ENCODE measurements around the gene PANK1. TPM values are rescaled to one million over a fixed set of nuclear protein-coding genes. Genes with fewer than 3 reads are reported as not detected.

Gene PANK1
- total and polyA plus RNA-seq, 5 donors from 2014 or later, result 0.17 to 0.49 (median 0.41) TPM; not detected in 2

- peaks cover 42% of the 10 kb centered on the region for H3K27me3 Mint-ChIP-seq
- H3K27me3 ChIP-seq (ENCODE audit: control insufficient read depth, insufficient read depth, low read length), result peaks cover 10% of the 10 kb centered on the region
- no peaks in the 10 kb centered on the region for H3K9me3 ChIP-seq (ENCODE audit: control insufficient read depth in 2 of 2, low read length in 2 of 2)
- H3K27ac Mint-ChIP-seq, result no peak overlapping the region
- no peak for ATAC-seq (ENCODE audit: low read depth in 2 of 2)
- no peak overlapping the region for H3K4me3 ChIP-seq (ENCODE audit: low read depth, low read length)
- H3K4me3 Mint-ChIP-seq, result no peak overlapping the region
- no peak overlapping the region for H3K27ac ChIP-seq (ENCODE audit: insufficient read depth, low read length, poor library complexity, severe bottlenecking)
- H3K36me3 Mint-ChIP-seq, result no peaks in the 10 kb centered on the region
- no peaks in the 10 kb centered on the region for H3K9me3 Mint-ChIP-seq
- H3K4me1 Mint-ChIP-seq, result no peaks in the 10 kb centered on the region
- H3K4me1 ChIP-seq (ENCODE audit: control insufficient read depth, insufficient read depth, low read length, poor library complexity, severe bottlenecking), result no peaks in the 10 kb centered on the region
- no peaks in the 10 kb centered on the region for H3K36me3 ChIP-seq (ENCODE audit: control insufficient read depth, insufficient read depth, low read length)
- DNase-seq, result no peak
Measured at GRCh38 chr10:89677341-89677740, 32.3 kb upstream of the PANK1 start.

- no peaks in the 10 kb centered on the region for H3K36me3 Mint-ChIP-seq
- no peaks in the 10 kb centered on the region for H3K9me3 ChIP-seq (ENCODE audit: control insufficient read depth in 2 of 2, low read length in 2 of 2)
- H3K27ac ChIP-seq (ENCODE audit: insufficient read depth, low read length, poor library complexity, severe bottlenecking), result no peak overlapping the region
- H3K27ac Mint-ChIP-seq, result no peak overlapping the region
- H3K27me3 ChIP-seq (ENCODE audit: control insufficient read depth, insufficient read depth, low read length), result peaks cover 17% of the 10 kb centered on the region
- DNase-seq (no peak), ATAC-seq (ENCODE audit: low read depth in 2 of 2) (no peak)
- no peaks in the 10 kb centered on the region for H3K4me1 ChIP-seq (ENCODE audit: control insufficient read depth, insufficient read depth, low read length, poor library complexity, severe bottlenecking)
- H3K27me3 Mint-ChIP-seq, result peaks cover 26% of the 10 kb centered on the region
- no peak overlapping the region for H3K4me3 Mint-ChIP-seq
- no peak overlapping the region for H3K4me3 ChIP-seq (ENCODE audit: low read depth, low read length)
- peaks cover 0 to 2% (median 0%) of the 10 kb centered on the region in 7 donors for H3K9me3 Mint-ChIP-seq
- no peaks in the 10 kb centered on the region for H3K36me3 ChIP-seq (ENCODE audit: control insufficient read depth, insufficient read depth, low read length)
- no peaks in the 10 kb centered on the region for H3K4me1 Mint-ChIP-seq
Measured at GRCh38 chr10:89670926-89671325, 25.9 kb upstream of the PANK1 start.

DNA sequence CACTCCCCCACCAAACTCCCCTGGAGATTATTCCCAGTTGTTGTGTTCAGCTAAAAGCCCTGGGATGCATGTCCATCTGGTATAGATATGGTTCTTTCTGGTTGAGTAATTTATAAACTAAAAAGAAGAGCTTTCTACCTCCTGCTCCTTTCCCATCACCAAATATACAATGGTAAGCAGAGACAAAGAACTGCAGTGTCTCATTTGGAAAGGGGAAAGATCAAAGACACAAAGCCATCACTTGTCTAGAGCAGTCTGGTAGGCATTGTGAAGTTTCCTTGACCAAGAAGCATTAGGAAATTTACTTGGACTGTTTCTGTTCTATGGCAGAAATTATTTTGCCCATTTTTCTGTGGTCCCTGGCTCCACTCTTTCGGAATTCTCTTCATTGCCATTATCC, 24.9 kb upstream of the PANK1 start:
- H3K4me1 Mint-ChIP-seq, result no peaks in the 10 kb centered on the region
- Histone ChIP-seq H3K4me3 (ENCODE audit: low read depth, low read length) (no peak overlapping the region), H3K27me3 (ENCODE audit: control insufficient read depth, insufficient read depth, low read length) (peaks cover 17% of the 10 kb centered on the region), H3K4me1 (ENCODE audit: control insufficient read depth, insufficient read depth, low read length, poor library complexity, severe bottlenecking) (no peaks in the 10 kb centered on the region), H3K27ac (ENCODE audit: insufficient read depth, low read length, poor library complexity, severe bottlenecking) (no peak overlapping the region), H3K9me3 (ENCODE audit: control insufficient read depth in 2 of 2, low read length in 2 of 2) (no peaks in the 10 kb centered on the region), H3K36me3 (ENCODE audit: control insufficient read depth, insufficient read depth, low read length) (no peaks in the 10 kb centered on the region)
- no peak for DNase-seq
- no peak overlapping the region for H3K27ac Mint-ChIP-seq
- H3K9me3 Mint-ChIP-seq, result peaks cover 0 to 2% (median 0%) of the 10 kb centered on the region in 7 donors
- H3K27me3 Mint-ChIP-seq, result peaks cover 32% of the 10 kb centered on the region
- H3K36me3 Mint-ChIP-seq, result no peaks in the 10 kb centered on the region
- H3K4me3 Mint-ChIP-seq, result no peak overlapping the region
- ATAC-seq (ENCODE audit: low read depth in 2 of 2), result no peak

DNA sequence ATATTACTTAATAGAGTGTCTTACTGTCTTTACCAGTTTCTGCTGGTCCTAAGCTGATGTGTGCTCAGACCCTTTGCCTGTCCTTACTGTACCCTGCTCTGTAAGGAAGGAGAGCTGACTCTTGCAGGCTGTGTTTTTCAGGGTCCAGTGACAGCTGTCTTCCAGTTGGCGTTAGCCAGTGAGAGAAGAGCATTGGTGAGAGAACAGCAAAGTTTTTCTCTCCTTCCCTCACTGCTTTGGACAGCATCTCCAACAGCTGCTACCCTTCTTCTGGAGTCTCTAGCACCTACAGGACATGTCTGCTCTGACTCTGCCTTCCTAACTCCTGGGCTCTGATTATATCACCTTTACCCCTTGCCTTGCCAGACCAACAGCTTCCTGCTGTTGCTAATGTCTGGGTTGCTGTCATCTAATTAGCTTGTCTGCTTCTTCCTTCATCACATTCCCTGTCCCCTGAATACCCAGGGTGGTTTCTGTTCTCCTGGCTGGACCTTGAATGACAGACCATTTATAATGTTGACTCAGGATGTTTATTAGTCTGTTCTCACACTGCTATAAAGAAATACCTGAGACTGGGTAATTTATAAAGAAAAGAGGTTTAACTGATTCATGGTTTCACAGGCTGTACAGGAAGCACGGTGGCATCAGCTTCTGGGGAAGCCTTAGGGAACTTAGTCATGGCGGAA, 23.5 kb upstream of the PANK1 start:
- H3K9me3 Mint-ChIP-seq, result peaks cover 0 to 2% (median 0%) of the 10 kb centered on the region in 7 donors
- no peaks in the 10 kb centered on the region for H3K4me1 Mint-ChIP-seq
- DNase-seq (no peak), ATAC-seq (ENCODE audit: low read depth in 2 of 2) (no peak)
- Histone ChIP-seq H3K9me3 (ENCODE audit: control insufficient read depth in 2 of 2, low read length in 2 of 2) (no peaks in the 10 kb centered on the region), H3K36me3 (ENCODE audit: control insufficient read depth, insufficient read depth, low read length) (no peaks in the 10 kb centered on the region), H3K27ac (ENCODE audit: insufficient read depth, low read length, poor library complexity, severe bottlenecking) (no peak overlapping the region), H3K4me1 (ENCODE audit: control insufficient read depth, insufficient read depth, low read length, poor library complexity, severe bottlenecking) (no peaks in the 10 kb centered on the region), H3K27me3 (ENCODE audit: control insufficient read depth, insufficient read depth, low read length) (peaks cover 14% of the 10 kb centered on the region), H3K4me3 (ENCODE audit: low read depth, low read length) (no peak overlapping the region)
- no peaks in the 10 kb centered on the region for H3K36me3 Mint-ChIP-seq
- no peak overlapping the region for H3K4me3 Mint-ChIP-seq
- H3K27me3 Mint-ChIP-seq, result peaks cover 31% of the 10 kb centered on the region
- peak overlapping the region in 1 of 3 donors; percentile 29 for H3K27ac Mint-ChIP-seq

GRCh38 chr10:89666138-89666537, 21.1 kb upstream of the PANK1 start:
- Mint-ChIP-seq H3K36me3 (no peaks in the 10 kb centered on the region), H3K27ac (no peak overlapping the region), H3K4me1 (no peaks in the 10 kb centered on the region), H3K4me3 (no peak overlapping the region), H3K9me3 (peaks cover 0 to 2% (median 0%) of the 10 kb centered on the region in 7 donors), H3K27me3 (peaks cover 26% of the 10 kb centered on the region)
- no peaks in the 10 kb centered on the region for H3K4me1 ChIP-seq (ENCODE audit: control insufficient read depth, insufficient read depth, low read length, poor library complexity, severe bottlenecking)
- no peak overlapping the region for H3K4me3 ChIP-seq (ENCODE audit: low read depth, low read length)
- DNase-seq (no peak), ATAC-seq (ENCODE audit: low read depth in 2 of 2) (no peak)
- H3K27ac ChIP-seq (ENCODE audit: insufficient read depth, low read length, poor library complexity, severe bottlenecking), result no peak overlapping the region
- H3K36me3 ChIP-seq (ENCODE audit: control insufficient read depth, insufficient read depth, low read length), result no peaks in the 10 kb centered on the region
- peaks cover 13% of the 10 kb centered on the region for H3K27me3 ChIP-seq (ENCODE audit: control insufficient read depth, insufficient read depth, low read length)
- H3K9me3 ChIP-seq (ENCODE audit: control insufficient read depth in 2 of 2, low read length in 2 of 2), result no peaks in the 10 kb centered on the region

GRCh38 chr10:89665302-89665701, 20.3 kb upstream of the PANK1 start:
- Mint-ChIP-seq H3K27me3 (peaks cover 21% of the 10 kb centered on the region), H3K27ac (no peak overlapping the region), H3K9me3 (peaks cover 0 to 2% (median 0%) of the 10 kb centered on the region in 7 donors), H3K4me3 (no peak overlapping the region), H3K36me3 (no peaks in the 10 kb centered on the region), H3K4me1 (no peaks in the 10 kb centered on the region)
- Histone ChIP-seq H3K9me3 (ENCODE audit: control insufficient read depth in 2 of 2, low read length in 2 of 2) (no peaks in the 10 kb centered on the region), H3K4me1 (ENCODE audit: control insufficient read depth, insufficient read depth, low read length, poor library complexity, severe bottlenecking) (no peaks in the 10 kb centered on the region), H3K4me3 (ENCODE audit: low read depth, low read length) (no peak overlapping the region), H3K27ac (ENCODE audit: insufficient read depth, low read length, poor library complexity, severe bottlenecking) (no peak overlapping the region), H3K36me3 (ENCODE audit: control insufficient read depth, insufficient read depth, low read length) (no peaks in the 10 kb centered on the region), H3K27me3 (ENCODE audit: control insufficient read depth, insufficient read depth, low read length) (peaks cover 13% of the 10 kb centered on the region)
- no peak for ATAC-seq (ENCODE audit: low read depth in 2 of 2)
- DNase-seq, result no peak

- H3K27me3 Mint-ChIP-seq, result peaks cover 12% of the 10 kb centered on the region
- H3K27me3 ChIP-seq (ENCODE audit: control insufficient read depth, insufficient read depth, low read length), result peaks cover 13% of the 10 kb centered on the region
- H3K9me3 Mint-ChIP-seq, result no peaks in the 10 kb centered on the region
- ATAC-seq (ENCODE audit: low read depth in 2 of 2) (no peak), DNase-seq (no peak)
- no peaks in the 10 kb centered on the region for H3K4me1 ChIP-seq (ENCODE audit: control insufficient read depth, insufficient read depth, low read length, poor library complexity, severe bottlenecking)
- H3K27ac ChIP-seq (ENCODE audit: insufficient read depth, low read length, poor library complexity, severe bottlenecking), result no peak overlapping the region
- H3K9me3 ChIP-seq (ENCODE audit: control insufficient read depth in 2 of 2, low read length in 2 of 2), result no peaks in the 10 kb centered on the region
- H3K27ac Mint-ChIP-seq, result no peak overlapping the region
- H3K36me3 ChIP-seq (ENCODE audit: control insufficient read depth, insufficient read depth, low read length), result no peaks in the 10 kb centered on the region
- no peak overlapping the region for H3K4me3 Mint-ChIP-seq
- H3K36me3 Mint-ChIP-seq, result no peaks in the 10 kb centered on the region
- H3K4me1 Mint-ChIP-seq, result no peaks in the 10 kb centered on the region
- no peak overlapping the region for H3K4me3 ChIP-seq (ENCODE audit: low read depth, low read length)
Measured at GRCh38 chr10:89664203-89664602, 19.2 kb upstream of the PANK1 start.

DNA sequence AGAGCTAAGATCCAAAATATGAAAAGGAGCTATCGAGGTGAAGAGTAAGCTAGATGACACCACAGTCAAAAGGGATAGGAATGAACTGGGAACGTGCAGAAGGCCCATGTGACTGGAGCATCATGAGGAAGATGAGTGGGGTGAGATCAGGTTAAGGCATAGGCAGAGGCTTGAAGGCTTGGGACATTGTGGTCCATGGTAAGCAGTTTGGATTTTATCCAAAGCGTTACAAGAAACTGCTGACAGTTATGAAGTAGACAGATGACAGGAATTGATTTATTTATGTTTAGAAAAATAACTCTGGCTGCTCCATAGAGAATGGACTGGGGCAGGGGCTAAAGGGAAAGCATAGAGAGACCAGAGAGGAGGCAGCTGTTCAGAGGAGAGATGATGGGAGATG, 18.1 kb upstream of the PANK1 start:
- H3K4me3 Mint-ChIP-seq, result no peak overlapping the region
- no peaks in the 10 kb centered on the region for H3K36me3 Mint-ChIP-seq
- no peaks in the 10 kb centered on the region for H3K36me3 ChIP-seq (ENCODE audit: control insufficient read depth, insufficient read depth, low read length)
- DNase-seq (no peak), ATAC-seq (ENCODE audit: low read depth in 2 of 2) (no peak)
- no peaks in the 10 kb centered on the region for H3K4me1 ChIP-seq (ENCODE audit: control insufficient read depth, insufficient read depth, low read length, poor library complexity, severe bottlenecking)
- H3K27me3 ChIP-seq (ENCODE audit: control insufficient read depth, insufficient read depth, low read length), result peaks cover 10% of the 10 kb centered on the region
- no peaks in the 10 kb centered on the region for H3K4me1 Mint-ChIP-seq
- no peak overlapping the region for H3K27ac ChIP-seq (ENCODE audit: insufficient read depth, low read length, poor library complexity, severe bottlenecking)
- no peak overlapping the region for H3K27ac Mint-ChIP-seq
- H3K9me3 ChIP-seq (ENCODE audit: control insufficient read depth in 2 of 2, low read length in 2 of 2), result no peaks in the 10 kb centered on the region
- H3K9me3 Mint-ChIP-seq, result no peaks in the 10 kb centered on the region
- no peak overlapping the region for H3K4me3 ChIP-seq (ENCODE audit: low read depth, low read length)
- peaks cover 12% of the 10 kb centered on the region for H3K27me3 Mint-ChIP-seq

All from CD4-positive, CD25-positive, alpha-beta regulatory T cell (primary cell).